Mucosa of stomach (tissue), 1 donor: ENCODE results near the gene ATP1B3.

Experiments used
- H3K27me3 ChIP-seq: one replicate; pipeline ENCODE4 v1.7.0; 2013; ENCODE audit warnings: mild to moderate bottlenecking, low read length; ENCODE audit not compliant: control insufficient read depth, insufficient read depth
- H3K36me3 ChIP-seq: one replicate; pipeline ENCODE4 v1.7.0; 2013; ENCODE audit warnings: low read length; ENCODE audit not compliant: control insufficient read depth, insufficient read depth
- H3K4me1 ChIP-seq: one replicate; pipeline ENCODE4 v1.7.0; 2013; ENCODE audit warnings: mild to moderate bottlenecking, low read length; ENCODE audit not compliant: control insufficient read depth, insufficient read depth
- H3K4me3 ChIP-seq: one replicate; pipeline ENCODE4 v1.7.0; 2013; ENCODE audit warnings: low read length
- H3K9ac ChIP-seq: one replicate; pipeline ENCODE4 v1.7.0; 2013; ENCODE audit warnings: mild to moderate bottlenecking, low read length, moderate library complexity
- H3K9me3 ChIP-seq: one replicate; pipeline ENCODE4 v1.7.0; 2013; ENCODE audit warnings: mild to moderate bottlenecking, low read length, moderate library complexity; ENCODE audit not compliant: control insufficient read depth
- donor health status: Pancreatic carcinoma.

ATP1B3 gene

DNA sequence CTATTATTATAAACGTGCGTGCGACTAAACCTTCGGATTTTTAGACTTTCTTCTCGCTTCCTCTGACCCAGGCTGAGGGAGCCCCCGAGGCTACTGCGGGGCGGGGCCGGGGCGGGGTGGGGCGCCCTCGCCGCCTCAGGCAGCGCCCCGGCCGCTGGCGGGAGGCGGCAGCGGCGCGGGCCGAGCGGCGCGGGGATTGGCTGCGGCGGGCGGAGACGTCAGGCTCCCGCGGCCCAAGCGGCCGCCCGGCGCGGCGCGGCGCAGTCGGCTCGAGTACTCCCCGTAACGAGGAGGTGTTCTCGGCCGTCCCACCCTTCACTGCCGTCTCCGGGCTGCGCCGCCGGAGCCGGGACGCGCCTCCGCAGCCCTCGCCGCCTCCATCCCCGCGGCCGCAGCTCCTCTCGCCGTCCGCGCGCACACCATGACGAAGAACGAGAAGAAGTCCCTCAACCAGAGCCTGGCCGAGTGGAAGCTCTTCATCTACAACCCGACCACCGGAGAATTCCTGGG, at the start of gene ATP1B3:
TSS of gene ATP1B3 (plus strand) at position 263 of the 510 bp plus-strand sequence. CDS start at position 422, 159 bp downstream.
- Histone ChIP-seq H3K36me3 (no peaks in the 10 kb centered on the region), H3K27me3 (peaks cover 3% of the 10 kb centered on the region), H3K9me3 (no peaks in the 10 kb centered on the region), H3K4me1 (peaks cover 8% of the 10 kb centered on the region), H3K4me3 (peak within 1 kb of the TSS; percentile 26), H3K9ac (peak within 1 kb of the TSS; percentile 65)

DNA sequence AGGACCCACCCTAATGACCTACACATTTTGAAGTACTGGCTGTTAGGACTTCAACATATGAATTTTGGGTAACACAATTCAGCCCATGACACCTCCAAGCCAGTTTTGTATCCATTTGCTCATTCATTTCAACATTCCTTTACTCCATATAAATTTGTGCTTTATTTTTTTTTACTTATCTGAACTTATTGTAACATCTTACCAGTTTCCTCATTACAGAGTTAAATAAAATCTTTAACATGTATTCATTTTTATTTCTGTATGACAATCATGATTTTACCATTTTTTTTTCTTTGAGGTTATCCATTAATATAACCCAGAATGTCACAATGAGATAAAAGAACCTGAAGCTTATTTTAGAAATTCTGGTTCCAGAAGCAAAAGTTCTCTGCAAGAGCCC, 48.0 kb upstream of the ATP1B3 start:
- H3K36me3 ChIP-seq = no peaks in the 10 kb centered on the region
- H3K4me3 ChIP-seq = no peak overlapping the region
- H3K9me3 ChIP-seq = no peaks in the 10 kb centered on the region
- no peak overlapping the region for H3K9ac ChIP-seq
- H3K4me1 ChIP-seq = no peaks in the 10 kb centered on the region
- H3K27me3 ChIP-seq = peaks cover 18% of the 10 kb centered on the region

DNA sequence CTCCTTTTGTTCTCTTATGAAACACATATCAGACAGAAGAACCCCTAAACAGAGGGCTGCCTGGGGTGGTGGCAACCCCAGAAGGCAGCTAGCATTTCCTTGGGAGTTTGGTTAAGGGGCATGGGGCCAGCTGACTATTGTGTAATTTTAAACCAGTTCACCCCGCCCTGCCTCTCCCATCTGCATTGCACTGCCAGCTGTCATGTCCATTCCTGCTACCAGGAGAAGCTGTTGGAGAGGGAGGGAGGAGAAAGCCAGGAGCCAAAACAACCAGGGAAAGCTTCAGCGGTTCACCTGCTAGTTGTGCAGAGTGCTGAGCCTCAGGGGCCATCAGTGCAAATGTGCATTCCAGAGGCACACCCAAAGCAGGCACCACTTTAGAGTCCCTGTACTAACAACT, 47.6 kb upstream of the ATP1B3 start:
- Histone ChIP-seq H3K9ac (no peak overlapping the region), H3K4me3 (no peak overlapping the region), H3K4me1 (no peaks in the 10 kb centered on the region), H3K9me3 (no peaks in the 10 kb centered on the region), H3K36me3 (no peaks in the 10 kb centered on the region), H3K27me3 (peaks cover 18% of the 10 kb centered on the region)

DNA sequence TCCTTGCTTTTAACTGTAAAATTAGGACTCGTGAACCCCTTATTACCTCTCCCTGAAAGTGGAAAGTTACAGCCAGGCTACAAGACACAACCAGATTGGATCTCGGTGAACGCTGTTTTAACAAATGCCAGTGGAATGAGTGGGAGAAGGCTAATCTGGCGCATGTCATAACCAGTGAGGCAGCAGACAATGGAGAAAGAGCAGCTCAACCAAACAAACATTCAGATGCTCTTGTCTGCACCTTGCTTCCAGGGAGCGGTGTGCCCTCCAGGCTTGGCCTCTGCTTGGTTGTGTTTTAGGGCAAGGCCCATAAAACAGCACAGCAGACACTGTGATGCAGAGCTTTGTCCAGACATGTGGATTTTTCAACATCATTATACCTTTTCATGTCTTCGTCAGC, 45.9 kb upstream of the ATP1B3 start:
- no peak overlapping the region for H3K4me3 ChIP-seq
- H3K9ac ChIP-seq = no peak overlapping the region
- H3K9me3 ChIP-seq = no peaks in the 10 kb centered on the region
- H3K27me3 ChIP-seq = peaks cover 18% of the 10 kb centered on the region
- H3K4me1 ChIP-seq = no peaks in the 10 kb centered on the region
- no peaks in the 10 kb centered on the region for H3K36me3 ChIP-seq

DNA sequence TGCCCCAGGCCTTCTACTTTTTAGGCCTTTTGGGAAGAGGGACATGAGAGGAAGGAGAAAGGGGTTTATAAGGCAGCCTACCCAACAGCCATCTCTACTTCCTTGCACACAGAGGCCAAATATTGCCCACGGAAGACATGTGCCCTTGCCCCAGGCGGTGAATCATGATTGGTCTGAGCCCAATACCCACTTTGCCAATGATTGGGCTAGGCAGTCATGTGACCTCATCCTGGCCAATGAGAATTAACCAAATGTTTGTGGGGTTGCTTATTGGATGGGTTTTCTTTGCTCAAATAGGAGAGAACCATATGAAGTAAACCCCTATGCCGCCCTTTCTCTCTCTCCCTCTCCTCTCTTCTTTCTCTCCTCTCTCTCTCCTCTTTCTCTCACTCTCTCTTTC, 42.2 kb upstream of the ATP1B3 start:
- peaks cover 28% of the 10 kb centered on the region for H3K27me3 ChIP-seq
- no peak overlapping the region for H3K4me3 ChIP-seq
- no peak overlapping the region for H3K9ac ChIP-seq
- H3K36me3 ChIP-seq = no peaks in the 10 kb centered on the region
- H3K4me1 ChIP-seq = no peaks in the 10 kb centered on the region
- no peaks in the 10 kb centered on the region for H3K9me3 ChIP-seq

GRCh38 chr3:141835557-141836229, 40.8 kb upstream of the ATP1B3 start:
- no peak overlapping the region for H3K9ac ChIP-seq
- no peaks in the 10 kb centered on the region for H3K36me3 ChIP-seq

GRCh38 chr3:141839389-141839788, 37.1 kb upstream of the ATP1B3 start:
- Histone ChIP-seq H3K9me3 (no peaks in the 10 kb centered on the region), H3K9ac (no peak overlapping the region), H3K4me3 (no peak overlapping the region), H3K4me1 (no peaks in the 10 kb centered on the region), H3K27me3 (peaks cover 29% of the 10 kb centered on the region), H3K36me3 (no peaks in the 10 kb centered on the region)

More at GRCh38 chr3:141835557-141836229, 40.8 kb upstream of the ATP1B3 start:
- H3K4me1 ChIP-seq = no peaks in the 10 kb centered on the region
- H3K9me3 ChIP-seq = no peaks in the 10 kb centered on the region
- H3K4me3 ChIP-seq = no peak overlapping the region
- H3K27me3 ChIP-seq = peaks cover 20% of the 10 kb centered on the region

DNA sequence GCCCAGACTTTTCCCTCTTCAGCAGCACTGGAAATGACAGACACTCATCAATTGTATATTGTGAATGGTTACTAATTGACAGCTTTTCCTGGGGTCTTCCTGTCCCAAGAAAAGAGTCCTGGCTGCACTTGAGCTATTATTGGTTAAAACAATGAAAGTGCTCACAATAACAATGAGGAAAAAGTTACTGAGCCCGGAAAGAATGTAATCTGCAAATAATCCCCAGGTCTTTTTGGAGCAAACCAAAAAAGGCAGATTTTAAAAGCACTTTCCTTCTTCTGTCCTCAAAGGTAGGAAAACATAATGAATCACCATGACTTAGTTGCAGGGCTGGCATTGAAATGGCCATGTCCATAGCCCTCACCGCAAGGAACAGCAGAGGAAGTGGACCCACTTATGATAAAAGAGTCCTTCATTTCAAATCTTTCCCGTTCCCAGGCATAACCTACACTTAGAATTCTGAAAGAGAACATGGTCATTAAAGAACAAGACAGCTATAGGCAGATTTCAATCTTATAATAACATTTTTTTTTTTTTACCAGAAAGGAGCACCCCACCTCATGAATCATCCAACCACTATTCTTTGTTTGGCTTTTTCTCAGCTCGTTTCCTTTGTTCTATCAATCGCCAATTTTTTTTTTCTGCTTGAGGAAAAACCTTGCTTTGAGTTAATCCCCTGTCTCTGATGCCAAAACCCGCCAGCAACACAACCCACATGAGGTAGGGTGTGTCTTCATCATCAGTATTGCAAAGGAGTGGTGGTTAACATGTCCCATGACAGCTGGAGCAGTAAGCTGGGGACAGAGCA, 35.5 kb upstream of the ATP1B3 start:
- Histone ChIP-seq H3K9me3 (no peaks in the 10 kb centered on the region), H3K4me3 (no peak overlapping the region), H3K9ac (no peak overlapping the region), H3K27me3 (peaks cover 39% of the 10 kb centered on the region), H3K4me1 (peaks cover 5% of the 10 kb centered on the region), H3K36me3 (no peaks in the 10 kb centered on the region)

DNA sequence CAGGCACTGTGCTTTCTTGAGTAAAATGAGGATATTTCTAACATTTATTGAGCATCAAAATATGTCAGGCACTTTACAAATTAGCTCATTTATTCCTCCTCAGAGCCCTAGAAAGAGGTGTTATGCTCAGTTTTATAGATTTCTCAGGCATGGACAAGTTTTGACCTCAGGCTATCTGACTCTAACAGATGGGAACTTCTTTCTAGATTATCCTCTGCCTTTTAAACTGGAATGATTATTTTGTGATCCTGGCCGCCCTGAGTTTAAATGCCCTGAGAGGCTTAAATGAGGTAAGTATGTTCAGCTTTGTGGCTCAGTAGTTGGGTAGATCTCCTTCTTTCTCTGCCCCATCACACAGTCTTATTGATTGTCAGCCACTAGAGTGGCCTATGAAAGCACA, 32.3 kb upstream of the ATP1B3 start:
- Histone ChIP-seq H3K4me3 (no peak overlapping the region), H3K4me1 (peaks cover 6% of the 10 kb centered on the region), H3K9ac (no peak overlapping the region)

DNA sequence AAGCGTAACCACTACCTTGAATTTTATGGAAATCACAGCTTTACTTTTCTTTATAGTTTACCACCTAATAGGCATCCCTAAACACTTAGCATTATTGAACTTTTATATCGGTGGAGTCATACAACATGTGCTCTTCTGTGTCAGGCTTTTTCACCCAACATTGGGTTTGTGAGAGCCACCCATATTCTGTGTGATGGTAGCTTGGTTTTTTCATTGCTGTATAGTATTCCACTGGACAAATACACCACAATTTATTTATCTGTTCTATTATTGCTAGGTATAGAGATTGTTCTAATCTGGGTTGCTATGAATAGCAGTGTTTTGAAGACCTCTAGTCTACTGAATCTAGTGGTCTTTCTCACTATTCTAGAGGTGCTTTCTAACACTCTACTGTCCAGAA, 31.6 kb upstream of the ATP1B3 start:
- H3K4me1 ChIP-seq = peaks cover 6% of the 10 kb centered on the region
- no peaks in the 10 kb centered on the region for H3K36me3 ChIP-seq
- no peak overlapping the region for H3K4me3 ChIP-seq
- H3K9ac ChIP-seq = no peak overlapping the region
- no peaks in the 10 kb centered on the region for H3K9me3 ChIP-seq
- H3K27me3 ChIP-seq = peaks cover 54% of the 10 kb centered on the region

More for the DNA sequence above, 32.3 kb upstream of the ATP1B3 start:
- H3K27me3 ChIP-seq = peaks cover 47% of the 10 kb centered on the region
- H3K36me3 ChIP-seq = no peaks in the 10 kb centered on the region
- H3K9me3 ChIP-seq = no peaks in the 10 kb centered on the region

DNA sequence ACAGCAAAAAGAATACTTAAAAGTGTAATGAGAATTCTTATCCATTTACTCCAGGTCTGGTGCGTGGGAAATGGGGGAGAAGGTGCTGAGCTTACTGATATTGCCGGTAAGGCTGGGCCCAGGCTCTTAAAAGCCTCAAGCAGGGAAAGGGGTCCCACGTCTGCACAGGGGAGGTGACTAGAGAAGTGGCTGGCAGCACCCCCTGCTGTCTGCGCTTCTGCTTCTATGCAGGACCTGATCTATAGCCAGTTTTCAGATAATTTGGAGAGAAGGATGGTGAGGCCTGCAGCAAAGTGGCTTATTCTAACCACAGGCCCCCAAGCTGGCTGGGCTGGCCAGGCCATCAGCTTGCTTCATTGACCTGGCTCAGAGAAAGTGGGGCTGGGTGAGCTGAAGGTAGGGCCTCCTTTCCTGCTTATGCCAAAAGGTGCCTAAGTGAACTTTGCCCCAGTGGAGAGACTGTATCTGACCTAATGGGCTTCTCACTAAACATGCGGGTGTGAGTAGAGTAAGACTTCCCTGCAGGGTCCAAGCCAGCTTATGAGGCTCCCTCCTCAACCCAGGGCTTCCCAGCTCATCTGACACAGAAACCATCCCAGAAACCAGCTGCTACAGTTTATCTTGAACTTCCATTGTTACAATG, 30.9 kb upstream of the ATP1B3 start:
- H3K9ac ChIP-seq = no peak overlapping the region
- H3K9me3 ChIP-seq = no peaks in the 10 kb centered on the region
- no peak overlapping the region for H3K4me3 ChIP-seq
- H3K27me3 ChIP-seq = peaks cover 57% of the 10 kb centered on the region
- H3K36me3 ChIP-seq = no peaks in the 10 kb centered on the region
- peaks cover 6% of the 10 kb centered on the region for H3K4me1 ChIP-seq

DNA sequence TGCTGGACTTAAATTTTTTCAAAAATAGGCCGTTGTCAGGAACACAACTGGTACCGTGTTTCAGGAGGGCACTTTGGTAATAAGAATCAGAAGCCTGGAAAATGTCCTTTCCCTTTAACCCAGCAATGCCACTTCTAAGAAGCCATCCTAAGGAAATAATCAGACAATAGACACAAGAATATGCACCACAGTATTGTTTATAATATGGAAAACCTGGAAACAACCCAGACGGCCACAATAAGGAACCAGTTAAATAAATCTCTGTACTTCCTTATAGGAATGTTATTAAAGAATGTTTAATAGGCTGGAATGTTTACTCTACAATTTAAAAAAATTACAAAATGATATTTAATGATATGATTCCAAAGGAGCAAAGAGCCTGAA, 30.4 kb upstream of the ATP1B3 start:
- no peak overlapping the region for H3K9ac ChIP-seq
- H3K27me3 ChIP-seq = peaks cover 53% of the 10 kb centered on the region

More for the DNA sequence above, 30.4 kb upstream of the ATP1B3 start:
- Histone ChIP-seq H3K36me3 (no peaks in the 10 kb centered on the region), H3K9me3 (no peaks in the 10 kb centered on the region), H3K4me1 (peaks cover 6% of the 10 kb centered on the region), H3K4me3 (no peak overlapping the region)
